GM10266 (cell line): Measurements from ENCODE around the gene GIPC2.
A peak's percentile ranks its signal among the peaks of the same experiment; 100 is the strongest.

Experiments used
- DNase-seq: peaks from one replicate; pipeline ENCODE4 v3.0.0; 2012; ENCODE audit errors: extremely low spot score
- CTCF ChIP-seq: IDR thresholded peaks from 2 replicates; pipeline ENCODE4 v1.5.1; 2012; ENCODE audit warnings: mild to moderate bottlenecking, low read depth; ENCODE audit not compliant: control insufficient read depth, insufficient read depth; ENCODE audit errors: missing control alignments

GIPC2 gene

GRCh38 chr1:78126506-78126905, 80.7 kb downstream of the GIPC2 start:
- no peak for TF ChIP-seq CTCF
- DNase-seq, result no peak

- DNase-seq, result no peak
- TF ChIP-seq CTCF, result no peak
Measured at GRCh38 chr1:78132174-78132947, 86.6 kb downstream of the GIPC2 start.

GRCh38 chr1:78132948-78133322, 87.2 kb downstream of the GIPC2 start:
- no peak for TF ChIP-seq CTCF

GRCh38 chr1:78136680-78137079, 90.9 kb downstream of the GIPC2 start:
- no peak for DNase-seq
- no peak for TF ChIP-seq CTCF

More at GRCh38 chr1:78132948-78133322, 87.2 kb downstream of the GIPC2 start:
- no peak for DNase-seq

GRCh38 chr1:78141531-78142231, 95.9 kb downstream of the GIPC2 start:
- no peak for TF ChIP-seq CTCF
- DNase-seq, result peak; percentile 6

- TF ChIP-seq CTCF, result no peak
- no peak for DNase-seq
Measured at GRCh38 chr1:78142736-78143135, 97.0 kb downstream of the GIPC2 start.

- peak; percentile 31 for DNase-seq
- no peak for TF ChIP-seq CTCF
Measured at GRCh38 chr1:78143152-78143551, 97.4 kb downstream of the GIPC2 start.
